Thyroid gland (tissue), 4 donors: ENCODE measurements around the gene AGAP9.
"Not testable (repeated sequence)": the region's sequence is repeated elsewhere in the genome, so short reads cannot be mapped to it uniquely, and the experiment has no call there.

ENCODE experiments used
- CTCF ChIP-seq, 6 experiments: fragments of 200-600 bp in 3 of 6; fragments of 450-650 bp in 3 of 6; sonication (generic) in 3 of 6; IDR thresholded peaks; one replicate each; pipeline ENCODE4 v1.5.1; 2016 to 2019; ENCODE audit warnings: antibody characterized with exemption in 6 of 6, mild to moderate bottlenecking in 2 of 6, inconsistent platforms in 1 of 6, moderate library complexity in 1 of 6
- POLR2A ChIP-seq, 2 donors: fragments of 450-650 bp; IDR thresholded peaks; one replicate each; pipeline ENCODE4 v1.6.1; 2017; ENCODE audit warnings: antibody characterized with exemption in 2 of 2, mild to moderate bottlenecking in 2 of 2, moderate library complexity in 1 of 2

- not testable (repeated sequence) for TF ChIP-seq CTCF, POLR2A (IDR thresholded peaks at IDR 0.05)
Measured at GRCh38 chr10:47478114-47478513, 45.3 kb downstream of the AGAP9 start.
